Stimulated activated CD4-positive, alpha-beta T cell treated with anti-CD3 and anti-CD28 coated beads, Interleukin-1b, Interleukin-23, amount 100 ng/mL, for 4 hours (primary cell): ENCODE results near the gene PCSK1.

ENCODE experiments used
- DNase-seq, 2 donors: peaks; one replicate each; pipeline ENCODE4 v3.0.0-alpha.2; 2020; ENCODE audit warnings: low read depth in 2 of 2

PCSK1 gene

DNA sequence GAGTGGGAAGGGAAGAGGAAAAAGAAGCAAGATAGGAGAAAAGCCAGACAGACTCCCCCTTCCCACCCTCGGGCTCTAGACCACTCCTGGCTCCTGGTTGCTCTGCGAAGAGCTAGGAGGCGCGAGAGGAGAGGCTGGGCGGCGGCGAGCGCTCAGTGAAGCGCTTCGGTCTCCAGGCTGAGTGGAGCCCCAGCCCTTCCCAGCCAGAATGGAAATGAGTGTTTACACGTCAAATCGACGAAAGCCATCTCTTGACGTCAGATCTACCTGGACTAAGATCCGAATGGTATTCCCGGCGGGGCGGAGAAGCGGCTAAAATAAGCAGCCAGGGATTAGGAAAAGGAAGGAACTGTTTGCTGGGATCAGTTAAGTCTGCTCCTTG, at the start of gene PCSK1:
Gene PCSK1, minus strand, starts transcription at position 183 of the 382 bp plus-strand sequence. CDS start 206 bp downstream, outside the sequence.
- DNase-seq, result no peak

DNA sequence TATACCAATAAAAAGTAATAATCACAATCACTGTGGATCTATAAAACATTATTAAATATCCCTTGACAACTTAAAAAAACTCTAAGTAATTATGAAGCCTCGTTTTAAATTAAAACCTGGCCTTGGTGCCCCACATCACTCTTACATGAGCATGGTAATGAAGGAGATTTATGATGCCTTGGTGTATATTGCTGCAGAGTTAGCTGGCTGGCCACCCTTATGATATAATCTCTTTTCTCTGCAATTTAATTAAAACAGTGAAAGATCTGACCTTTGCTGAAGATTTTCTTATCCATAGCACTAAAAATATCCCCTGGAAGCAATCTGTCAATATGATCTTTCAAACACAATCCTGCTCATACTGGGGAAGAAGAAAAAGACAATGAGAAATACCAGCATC, 48.8 kb upstream of the PCSK1 start:
- no peak for DNase-seq

GRCh38 chr5:96481009-96481786, 48.1 kb upstream of the PCSK1 start:
- no peak for DNase-seq

DNA sequence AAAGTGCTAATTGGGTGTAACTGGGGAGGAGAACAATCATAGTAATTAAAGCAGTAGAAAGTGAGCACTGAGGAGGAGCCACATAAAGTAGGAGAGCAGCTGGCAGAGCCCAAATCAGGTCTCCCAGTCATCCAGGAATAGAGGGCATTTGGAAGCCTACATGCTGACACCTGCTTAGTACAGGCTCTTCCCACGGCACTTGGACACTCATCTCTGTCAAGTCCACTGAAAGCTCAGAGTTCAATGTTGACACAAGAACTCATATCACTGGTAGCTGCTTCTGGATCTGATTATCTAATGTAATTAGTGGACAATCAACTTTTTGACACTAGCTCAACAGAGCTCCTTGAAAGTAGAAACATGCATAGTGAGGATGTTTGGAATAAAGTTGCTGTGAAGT, 45.9 kb upstream of the PCSK1 start:
- DNase-seq, result no peak

DNA sequence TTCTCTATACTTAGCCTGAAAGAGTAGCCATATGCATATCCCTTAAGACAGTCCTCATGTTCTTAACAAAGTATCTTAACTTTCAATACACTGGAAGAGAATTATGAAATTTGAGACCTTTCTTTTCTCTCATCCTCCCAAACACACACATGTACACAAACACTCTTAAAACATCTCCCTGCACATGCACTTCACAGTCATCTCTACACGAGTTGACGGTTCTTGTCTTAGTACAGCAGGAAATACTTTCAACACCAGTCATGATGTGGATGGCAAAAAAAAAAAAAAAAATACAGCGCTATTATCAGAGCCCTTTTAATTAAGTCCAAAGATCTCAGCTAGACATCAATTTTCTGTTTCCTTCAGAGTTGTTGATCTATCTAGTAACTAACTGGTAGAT, 43.6 kb upstream of the PCSK1 start:
- no peak for DNase-seq

DNA sequence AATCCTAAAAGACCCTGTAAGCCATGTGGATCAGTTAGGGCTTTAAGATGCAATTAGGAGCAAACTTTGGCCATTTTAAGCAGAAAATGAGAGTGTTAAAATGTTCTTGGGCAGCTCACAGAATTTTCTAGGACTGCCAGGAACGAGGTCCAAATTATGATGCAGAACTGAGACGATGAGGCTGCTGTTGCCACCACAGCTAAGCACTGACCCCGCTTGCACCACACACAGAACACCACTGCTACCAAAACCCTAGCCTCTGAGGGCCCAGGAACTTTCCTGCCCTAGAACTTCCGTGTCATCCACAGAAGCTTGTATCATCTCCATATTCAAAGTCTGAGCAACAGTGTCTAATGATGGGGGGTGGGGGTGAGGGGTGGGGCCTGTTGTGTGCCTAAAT, 41.0 kb upstream of the PCSK1 start:
- DNase-seq, result no peak

GRCh38 chr5:96473155-96473554, 40.1 kb upstream of the PCSK1 start:
- DNase-seq, result no peak

DNA sequence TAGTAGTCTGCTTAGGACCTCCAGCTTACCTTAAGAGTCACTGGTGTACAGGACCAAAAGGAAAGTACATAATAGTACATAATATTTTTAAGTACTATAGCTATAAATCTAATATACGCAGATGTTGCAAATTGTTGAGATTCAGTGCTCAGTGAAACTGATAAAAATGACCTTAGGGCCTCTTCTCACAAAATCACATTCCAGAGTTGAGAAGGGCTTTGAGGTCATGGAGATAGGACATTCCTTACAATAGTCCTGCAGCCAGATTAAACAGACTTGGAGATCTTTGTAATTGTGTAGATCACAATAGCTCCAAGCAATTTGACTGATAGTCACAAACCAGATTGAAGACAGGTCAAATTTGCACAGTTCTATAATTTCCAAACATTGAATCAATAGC, 37.7 kb upstream of the PCSK1 start:
- DNase-seq, result no peak

- DNase-seq, result no peak
These were observed 35.9 kb upstream of the PCSK1 start for GRCh38 chr5:96468956-96469355.

DNA sequence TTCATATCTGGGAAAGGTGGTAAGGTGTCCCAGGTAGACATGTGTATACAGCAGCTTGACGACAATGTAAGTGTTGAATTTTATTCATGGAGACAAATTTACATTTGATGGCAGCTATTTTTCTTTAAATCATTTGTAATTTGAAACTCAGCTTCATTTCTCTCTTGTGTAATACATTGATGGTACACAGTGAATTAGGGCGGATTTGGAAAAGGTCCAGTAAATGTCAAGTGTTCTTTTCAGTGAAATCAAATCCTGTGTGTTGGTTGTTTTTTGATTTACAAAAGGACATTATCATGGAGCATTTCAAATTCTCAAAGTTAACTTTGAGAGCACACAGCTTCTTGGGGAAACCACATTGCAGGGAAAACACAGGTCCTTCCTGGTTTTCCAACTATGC, 30.0 kb upstream of the PCSK1 start:
- DNase-seq, result no peak

DNA sequence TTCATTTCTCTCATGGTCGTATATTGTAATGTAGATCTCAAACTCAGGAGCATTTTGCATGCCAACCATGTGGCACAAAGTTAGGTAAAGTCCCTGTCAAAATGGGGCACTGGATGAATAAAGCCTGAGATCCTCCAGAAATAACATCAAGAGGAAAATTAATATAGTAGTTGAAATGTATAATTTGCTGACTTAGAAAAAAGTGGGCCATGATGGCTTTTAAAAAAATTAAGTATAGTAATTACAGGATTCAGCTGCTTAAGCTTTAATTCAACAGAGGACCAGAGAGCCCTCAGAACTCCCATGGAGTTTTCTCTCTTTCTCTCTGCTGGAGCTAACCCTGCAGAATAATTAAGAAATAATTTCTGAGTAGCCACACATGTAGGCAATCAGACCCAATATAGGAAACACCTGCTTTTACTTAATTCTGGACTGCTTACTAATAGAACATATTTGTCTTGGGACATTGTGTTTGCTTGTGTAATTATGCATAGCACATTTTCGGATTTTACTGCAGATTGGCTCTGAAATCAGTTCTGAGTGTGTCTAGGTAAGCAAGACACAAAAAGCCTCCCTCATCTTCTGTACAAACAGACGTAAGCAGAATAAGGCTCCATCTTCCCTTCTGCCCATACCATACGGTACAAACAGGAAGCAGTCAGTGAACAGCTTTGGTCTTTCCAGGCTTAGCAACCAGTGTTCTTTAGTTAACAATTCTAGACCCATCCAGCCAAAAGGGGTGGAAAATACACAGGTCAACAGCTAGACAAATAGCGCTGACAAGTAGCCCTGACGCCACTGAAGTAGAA, 26.5 kb upstream of the PCSK1 start:
- DNase-seq, result no peak

GRCh38 chr5:96458176-96458575, 25.1 kb upstream of the PCSK1 start:
- DNase-seq, result no peak

GRCh38 chr5:96455789-96456188, 22.7 kb upstream of the PCSK1 start:
- DNase-seq, result no peak

DNA sequence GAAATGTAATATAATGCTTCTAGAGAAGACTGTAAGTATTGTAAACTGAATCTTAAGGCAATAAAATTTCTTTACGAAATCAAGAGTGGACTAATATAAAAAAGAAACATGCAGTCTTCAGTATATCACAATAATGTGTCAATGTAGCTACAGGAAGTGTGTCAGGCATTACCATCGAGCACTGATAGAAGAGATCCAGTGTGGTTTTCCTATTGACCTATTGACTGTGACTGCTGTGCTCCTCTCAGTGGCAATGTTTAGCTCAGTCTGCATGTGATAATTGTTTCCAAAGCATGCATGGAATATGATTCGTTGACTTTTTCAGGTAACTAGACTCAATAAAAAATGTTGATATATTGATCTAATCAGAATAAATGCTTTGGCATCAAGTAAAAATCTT, 20.3 kb upstream of the PCSK1 start:
- DNase-seq, result no peak

GRCh38 chr5:96447949-96448348, 14.9 kb upstream of the PCSK1 start:
- no peak for DNase-seq

DNA sequence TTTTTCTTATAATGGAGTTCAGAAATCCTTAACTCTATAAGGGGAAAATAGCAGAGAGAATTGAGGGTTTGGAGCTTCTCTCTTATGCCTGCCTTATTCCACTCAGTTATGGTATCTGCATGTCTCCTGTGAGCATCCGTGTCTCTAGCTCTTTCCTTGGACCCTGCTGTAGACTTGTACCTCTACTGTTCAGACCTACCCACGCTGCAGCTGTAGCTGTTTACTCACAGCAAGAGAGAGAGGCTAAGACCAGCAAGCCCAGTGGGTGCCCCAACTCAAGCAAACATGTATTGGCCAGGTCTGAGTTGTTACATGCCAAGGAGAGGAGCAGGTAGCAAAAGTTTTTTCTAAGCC, 7.1 kb upstream of the PCSK1 start:
- no peak for DNase-seq

DNA sequence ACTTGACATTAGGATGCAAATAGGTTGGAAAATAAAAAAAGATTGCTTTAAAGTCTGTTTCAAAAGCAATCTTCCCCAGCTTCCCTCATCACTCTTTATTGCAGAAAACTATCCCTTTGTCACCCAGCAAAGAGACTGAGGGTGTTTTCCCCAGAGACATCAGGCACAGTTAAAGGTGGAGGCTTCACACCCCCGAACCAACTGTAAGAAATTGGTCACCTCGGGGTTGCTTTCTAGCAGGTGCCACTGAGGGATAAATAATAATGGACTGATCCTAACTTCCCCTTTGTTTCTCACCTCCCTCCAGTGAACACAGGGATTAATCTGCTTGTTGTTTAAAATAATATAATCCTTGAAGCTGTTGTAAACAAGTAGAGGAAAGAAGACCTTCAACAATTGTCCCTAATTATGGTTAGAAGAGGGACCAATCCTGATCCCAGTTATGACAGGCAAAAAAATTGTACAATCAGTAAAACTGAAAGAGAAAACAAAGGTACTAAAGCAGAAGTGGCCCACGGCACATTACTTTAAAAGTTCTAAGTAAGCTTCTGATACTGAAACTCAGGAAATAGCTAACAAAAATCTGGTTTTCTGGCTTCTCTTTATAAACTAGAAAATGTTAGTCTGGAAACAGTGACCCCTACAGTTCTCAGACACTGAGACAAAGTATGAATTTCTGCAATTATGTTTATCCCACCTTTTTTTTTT, 6.6 kb upstream of the PCSK1 start:
- no peak for DNase-seq

DNA sequence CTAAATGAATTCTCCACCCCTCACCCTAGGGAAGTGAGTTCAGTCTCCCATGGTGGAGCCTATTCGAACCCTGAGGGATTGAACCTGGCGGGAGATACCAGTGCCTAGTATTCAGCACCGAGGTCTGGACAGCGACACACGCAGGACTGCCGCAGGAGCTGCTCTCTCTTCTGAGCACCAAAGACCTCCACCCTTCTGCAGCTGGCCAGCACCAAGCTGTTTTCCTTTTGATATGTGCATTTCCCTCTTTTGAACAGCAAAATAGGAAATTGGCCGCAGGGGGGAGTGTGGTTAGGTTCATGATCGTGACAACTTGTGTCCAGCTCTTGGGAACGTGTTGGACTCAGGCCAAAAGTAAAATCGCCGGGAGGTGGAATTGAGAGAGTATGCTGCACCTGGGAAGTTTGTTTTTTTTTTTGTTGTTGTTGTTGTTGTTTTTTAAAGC, 1.2 kb upstream of the PCSK1 start:
- DNase-seq, result peak; percentile 4 to 29

DNA sequence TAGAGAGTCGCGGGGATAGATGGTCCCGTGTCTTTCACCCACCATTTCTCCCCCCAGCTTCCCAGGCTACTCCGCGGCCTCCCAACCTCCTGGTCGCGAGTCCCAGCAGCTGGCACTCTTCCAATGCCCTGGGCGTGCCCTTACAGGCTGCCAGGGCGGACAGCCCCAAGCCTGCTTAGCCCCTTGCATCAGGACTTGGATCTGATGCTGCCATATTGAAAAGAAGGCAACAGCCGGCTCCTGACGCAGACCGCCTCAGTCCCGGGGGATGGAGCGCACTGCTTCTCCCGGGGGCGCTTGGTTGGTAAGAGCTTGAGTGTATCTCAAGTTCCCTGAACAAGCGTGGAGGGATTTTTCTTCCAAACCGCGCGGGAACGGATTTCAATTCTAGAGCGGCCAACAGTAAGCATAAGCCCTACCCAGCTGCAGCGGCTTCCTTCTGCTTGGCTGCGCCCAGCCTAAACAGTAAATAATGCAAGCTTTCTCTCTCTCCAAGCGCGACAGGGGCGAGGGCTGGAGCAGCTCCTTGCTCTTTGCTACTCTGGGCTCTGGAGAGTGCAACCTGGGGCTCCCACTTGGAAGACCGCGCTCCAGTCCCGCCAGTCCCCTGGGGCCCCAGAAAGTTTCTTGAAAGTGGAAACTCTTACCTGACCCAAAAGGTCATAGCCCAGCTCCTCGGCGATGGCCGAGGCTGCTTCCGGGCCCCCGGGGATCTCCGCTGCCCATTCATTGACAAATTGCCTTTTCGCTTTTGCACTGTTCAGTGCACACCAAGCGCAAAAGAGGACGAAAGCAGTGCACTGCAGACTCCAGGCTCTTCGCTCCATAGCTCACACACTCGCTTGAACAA, 607 bp downstream of the PCSK1 start:
- no peak for DNase-seq

- DNase-seq, result no peak
These were observed 1.5 kb downstream of the PCSK1 start for GRCh38 chr5:96431376-96432187.

- DNase-seq, result no peak
These were observed 5.2 kb downstream of the PCSK1 start for GRCh38 chr5:96427824-96428223.
